KOPT-K1 (cell line): ENCODE data around the gene TNFRSF18.
"Not testable (repeated sequence)": the region's sequence is repeated elsewhere in the genome, so short reads cannot be mapped to it uniquely, and the experiment has no call there.

Experiments used
- H3K27ac ChIP-seq: fragments of 200-600 bp; sonication (generic); 2 replicates; pipeline ENCODE4 v1.5.1; 2016; ENCODE audit warnings: antibody characterized with exemption, mild to moderate bottlenecking, low read depth, low read length; ENCODE audit not compliant: poor library complexity, severe bottlenecking
- H3K36me3 ChIP-seq: fragments of 200-600 bp; sonication (generic); 2 replicates; pipeline ENCODE4 v1.5.1; 2017; ENCODE audit warnings: antibody characterized with exemption, mild to moderate bottlenecking, low read length, moderate library complexity; ENCODE audit not compliant: insufficient read depth
- H3K9me3 ChIP-seq: fragments of 200-600 bp; sonication (generic); 2 replicates; pipeline ENCODE4 v1.5.1; 2017; ENCODE audit warnings: antibody characterized with exemption, low read length, mild to moderate bottlenecking; ENCODE audit not compliant: insufficient read depth, poor library complexity, severe bottlenecking

TNFRSF18 gene

DNA sequence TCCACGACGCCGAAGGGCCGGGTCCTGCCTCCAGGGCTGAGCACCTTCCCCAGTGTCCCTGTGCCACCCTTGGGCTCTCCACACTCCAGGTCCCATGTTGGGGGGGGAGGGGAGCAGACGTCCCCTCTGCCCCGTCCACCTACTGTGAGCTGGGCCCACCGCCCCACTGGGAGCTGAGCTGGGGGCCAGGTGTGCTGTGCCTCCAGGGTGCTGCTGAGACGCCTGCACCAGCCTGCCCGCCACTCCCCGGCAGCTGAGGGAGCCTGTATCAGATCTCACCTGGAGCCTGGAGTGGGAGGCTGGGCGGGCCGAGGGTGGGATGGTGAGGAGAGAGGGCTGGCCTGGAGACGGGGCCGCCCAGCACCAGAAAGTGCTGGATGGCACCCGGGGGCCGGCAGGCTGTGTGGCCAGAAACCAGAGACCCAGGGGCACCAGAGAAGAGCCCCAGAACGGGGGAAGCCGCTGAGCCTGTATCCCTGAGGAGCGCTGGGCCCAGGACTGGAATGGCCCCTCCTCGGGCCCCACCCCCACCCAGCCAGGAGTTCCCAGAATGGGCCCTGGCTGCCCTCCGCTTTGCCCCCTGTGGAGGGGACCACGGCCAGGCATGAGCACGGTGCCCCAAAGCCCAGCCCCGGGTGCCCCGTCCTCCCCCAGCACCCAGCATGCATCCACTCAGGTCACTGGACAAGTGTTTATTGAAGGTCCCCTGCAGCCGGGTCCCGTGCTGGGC is 3.4 kb downstream of the TNFRSF18 start:
- no peaks in the 10 kb centered on the region for H3K36me3 ChIP-seq
- H3K27ac ChIP-seq, result no peak overlapping the region
- H3K9me3 ChIP-seq, result no peaks in the 10 kb centered on the region

- no peaks in the 10 kb centered on the region for H3K9me3 ChIP-seq
- no peak overlapping the region for H3K27ac ChIP-seq
- no peaks in the 10 kb centered on the region for H3K36me3 ChIP-seq
These were observed 5.2 kb downstream of the TNFRSF18 start for GRCh38 chr1:1200876-1201810.

- no peak overlapping the region for H3K27ac ChIP-seq
- peaks cover under 1% of the 10 kb centered on the region for H3K9me3 ChIP-seq
- no peaks in the 10 kb centered on the region for H3K36me3 ChIP-seq
These were observed 6.2 kb downstream of the TNFRSF18 start for GRCh38 chr1:1199961-1200875.

GRCh38 chr1:1199141-1199960 is 7.0 kb downstream of the TNFRSF18 start:
- H3K27ac ChIP-seq, result no peak overlapping the region

DNA sequence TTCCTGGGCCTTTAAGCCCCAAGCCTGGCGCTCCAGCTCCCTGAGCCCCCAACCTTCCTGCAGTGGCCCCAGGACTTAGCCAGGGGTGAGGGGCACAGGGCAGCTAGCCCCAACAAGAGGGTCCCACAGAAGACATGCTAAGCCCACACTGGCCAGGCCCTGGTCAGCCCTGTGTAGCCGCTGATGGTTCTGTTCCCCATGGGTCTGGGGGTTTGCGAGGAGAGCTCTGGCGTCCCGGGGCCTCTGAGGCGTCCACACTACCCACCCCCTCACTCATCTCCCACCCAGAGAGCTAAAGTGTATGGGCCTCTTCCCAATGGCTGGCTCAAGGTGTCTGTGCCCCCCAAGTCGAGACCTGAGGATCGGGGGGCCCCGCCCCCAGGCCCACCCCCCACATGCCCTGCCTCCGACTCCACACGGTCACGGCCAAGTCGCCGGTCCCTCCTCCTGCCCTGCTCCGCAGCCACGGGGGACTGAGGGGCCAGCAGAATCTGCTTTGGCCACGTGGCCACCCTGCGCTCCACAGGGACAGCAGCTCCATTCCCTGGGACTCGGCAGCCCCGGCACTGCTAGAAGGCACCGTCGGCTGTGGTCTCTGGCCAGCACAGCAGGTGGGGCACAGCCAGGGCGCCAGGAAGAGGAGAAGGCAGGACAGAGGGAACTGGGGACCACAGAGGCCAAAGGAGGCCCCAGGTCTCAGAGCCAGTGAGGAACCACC is 7.8 kb downstream of the TNFRSF18 start:
- Histone ChIP-seq H3K27ac (no peak overlapping the region), H3K36me3 (no peaks in the 10 kb centered on the region), H3K9me3 (peaks cover 12% of the 10 kb centered on the region)

More at GRCh38 chr1:1199141-1199960, 7.0 kb downstream of the TNFRSF18 start:
- H3K36me3 ChIP-seq, result no peaks in the 10 kb centered on the region
- H3K9me3 ChIP-seq, result peaks cover 9% of the 10 kb centered on the region

- H3K27ac ChIP-seq, result no peak overlapping the region
These were observed 8.6 kb downstream of the TNFRSF18 start for GRCh38 chr1:1197551-1198422.

DNA sequence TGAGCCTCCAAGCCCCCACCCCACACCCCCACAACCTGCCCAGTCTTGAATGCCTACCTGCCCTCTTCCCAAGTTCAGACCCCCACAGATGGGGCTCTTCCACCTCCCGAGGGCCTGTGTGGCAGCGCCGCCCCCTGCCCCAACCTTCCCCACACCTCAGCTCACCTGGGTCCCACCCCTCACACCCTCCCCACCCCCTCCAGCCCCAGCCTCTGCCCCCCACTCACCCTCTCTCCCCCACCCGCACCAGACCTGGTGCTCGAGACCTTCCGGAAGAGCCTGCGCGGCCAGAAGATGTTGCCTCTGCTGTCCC is 9.2 kb downstream of the TNFRSF18 start:
- Histone ChIP-seq H3K36me3 (no peaks in the 10 kb centered on the region), H3K9me3 (peaks cover 17% of the 10 kb centered on the region), H3K27ac (no peak overlapping the region)

More at GRCh38 chr1:1197551-1198422, 8.6 kb downstream of the TNFRSF18 start:
- no peaks in the 10 kb centered on the region for H3K36me3 ChIP-seq
- peaks cover 12% of the 10 kb centered on the region for H3K9me3 ChIP-seq

GRCh38 chr1:1196431-1197187 is 9.8 kb downstream of the TNFRSF18 start:
- H3K36me3 ChIP-seq, result no peaks in the 10 kb centered on the region
- H3K27ac ChIP-seq, result no peak overlapping the region
- H3K9me3 ChIP-seq, result peaks cover 23% of the 10 kb centered on the region

DNA sequence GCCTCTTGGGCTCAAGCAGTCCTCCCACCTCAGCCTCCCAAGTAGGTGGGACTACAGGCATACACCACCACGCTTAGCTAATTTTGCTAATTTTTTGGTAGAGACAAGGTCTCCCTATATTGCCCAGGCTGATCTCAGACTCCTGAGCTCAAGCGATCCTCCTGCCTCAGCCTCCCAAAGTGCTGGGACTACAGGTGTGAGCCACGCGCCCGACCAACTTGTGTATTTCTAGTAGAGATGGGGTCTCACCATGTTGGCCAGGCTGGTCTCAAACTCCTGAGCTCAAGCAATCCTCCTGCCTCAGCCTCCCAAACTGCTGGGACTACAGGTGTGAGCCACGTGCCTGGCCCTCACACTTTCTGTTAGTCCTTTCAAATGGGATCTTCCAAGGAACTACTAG is 10.7 kb downstream of the TNFRSF18 start:
- H3K9me3 ChIP-seq, result peaks cover 27% of the 10 kb centered on the region
- H3K27ac ChIP-seq, result not testable (repeated sequence)

GRCh38 chr1:1194723-1195122 is 11.7 kb downstream of the TNFRSF18 start:
- Histone ChIP-seq H3K36me3 (no peaks in the 10 kb centered on the region), H3K27ac (no peak overlapping the region), H3K9me3 (peaks cover 27% of the 10 kb centered on the region)

More for the DNA sequence above, 10.7 kb downstream of the TNFRSF18 start:
- H3K36me3 ChIP-seq, result not testable (repeated sequence)

DNA sequence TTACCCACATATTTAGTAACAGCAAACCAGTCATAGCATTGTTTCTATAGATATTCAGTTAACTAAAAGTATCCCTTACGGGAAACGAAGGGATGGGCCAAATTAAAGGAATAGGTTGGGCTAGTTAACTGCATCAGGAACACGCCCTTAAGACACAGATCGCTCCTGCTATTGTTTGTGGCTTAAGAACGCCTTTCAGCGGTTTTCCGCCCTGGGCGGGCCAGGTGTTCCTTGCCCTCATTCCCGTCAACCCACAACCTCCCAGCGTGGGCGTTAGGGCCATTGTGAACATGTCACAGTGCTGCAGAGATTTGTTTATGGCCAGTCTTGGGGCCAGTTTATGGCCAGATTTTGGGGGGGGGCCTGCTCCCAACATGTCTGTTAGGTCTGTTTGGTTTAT is 14.7 kb downstream of the TNFRSF18 start:
- Histone ChIP-seq H3K36me3 (no peaks in the 10 kb centered on the region), H3K27ac (no peak overlapping the region), H3K9me3 (peaks cover 27% of the 10 kb centered on the region)

GRCh38 chr1:1189111-1189510 is 17.3 kb downstream of the TNFRSF18 start:
- H3K9me3 ChIP-seq, result peaks cover 16% of the 10 kb centered on the region
- no peak overlapping the region for H3K27ac ChIP-seq
- no peaks in the 10 kb centered on the region for H3K36me3 ChIP-seq
